GM20431 (cell line): ENCODE data around the gene AP2A2.
"Not testable (repeated sequence)": the region's sequence is repeated elsewhere in the genome, so short reads cannot be mapped to it uniquely, and the experiment has no call there.

Experiments used
- in situ Hi-C: fragments of 300-500 bp; cut with MseI, MboI; formaldehyde crosslinking; loops from one replicate; pipeline ENCODE4 v1.15.0; 2020; ENCODE audit warnings: low sequenced_read_pairs; ENCODE audit not compliant: unreplicated experiment

The AP2A2 gene

GRCh38 chr11:971092-971690 is 45.5 kb downstream of the AP2A2 start:
- in situ Hi-C loops, result no loop called here

GRCh38 chr11:971731-972365 is 46.2 kb downstream of the AP2A2 start:
- in situ Hi-C loops, result no loop called here

- in situ Hi-C loops, result no loop called here
Observed at GRCh38 chr11:972523-973211, 47.0 kb downstream of the AP2A2 start.

GRCh38 chr11:973237-973636 is 47.6 kb downstream of the AP2A2 start:
- in situ Hi-C loops, result no loop called here

- in situ Hi-C loops, result not testable (repeated sequence)
Observed at GRCh38 chr11:975376-975775, 49.7 kb downstream of the AP2A2 start.

GRCh38 chr11:975827-976226 is 50.2 kb downstream of the AP2A2 start:
- in situ Hi-C loops, result no loop called here

- in situ Hi-C loops, result no loop called here
Observed at GRCh38 chr11:976431-977160, 50.9 kb downstream of the AP2A2 start.

- in situ Hi-C loops, result no loop called here
Observed at GRCh38 chr11:977830-978720, 52.4 kb downstream of the AP2A2 start.

GRCh38 chr11:978781-979180 is 53.1 kb downstream of the AP2A2 start:
- in situ Hi-C loops, result no loop called here

- in situ Hi-C loops, result no loop called here
Observed at GRCh38 chr11:980438-981357, 55.0 kb downstream of the AP2A2 start.

GRCh38 chr11:981764-982163 is 56.1 kb downstream of the AP2A2 start:
- in situ Hi-C loops, result no loop called here

GRCh38 chr11:984546-984945 is 58.9 kb downstream of the AP2A2 start:
- in situ Hi-C loops, result no loop called here

- in situ Hi-C loops, result no loop called here
Observed at GRCh38 chr11:985406-985805, 59.7 kb downstream of the AP2A2 start.

GRCh38 chr11:985848-986247 is 60.2 kb downstream of the AP2A2 start:
- in situ Hi-C loops, result no loop called here

- in situ Hi-C loops, result no loop called here
Observed at GRCh38 chr11:986270-986951, 60.7 kb downstream of the AP2A2 start.

- in situ Hi-C loops, result no loop called here
Observed at GRCh38 chr11:986952-987305, 61.3 kb downstream of the AP2A2 start.

GRCh38 chr11:987671-988070 is 62.0 kb downstream of the AP2A2 start:
- in situ Hi-C loops, result no loop called here

- in situ Hi-C loops, result no loop called here
Observed at GRCh38 chr11:990101-990500, 64.4 kb downstream of the AP2A2 start.
